Testis (tissue), 3 donors: ENCODE results near the gene LNPEP. TPM values are rescaled to one million over a fixed set of nuclear protein-coding genes. Genes with fewer than 3 reads are reported as not detected.

Source experiments
- DNase-seq: peaks from one replicate; pipeline ENCODE4 v3.0.0-alpha.2; 2019
- H3K27ac ChIP-seq, 2 donors: fragments of 200-600 bp; sonication (generic); one replicate each; pipeline ENCODE4 v1.5.1; 2019
- H3K27me3 ChIP-seq: fragments of 200-600 bp; sonication (generic); one replicate; pipeline ENCODE4 v1.5.1; 2019
- H3K36me3 ChIP-seq: fragments of 200-600 bp; sonication (generic); one replicate; pipeline ENCODE4 v1.5.1; 2017; ENCODE audit warnings: low read depth; ENCODE audit errors: missing control alignments
- H3K4me1 ChIP-seq: fragments of 200-600 bp; sonication (generic); one replicate; pipeline ENCODE4 v1.5.1; 2019
- H3K4me3 ChIP-seq, 2 donors: fragments of 200-600 bp; sonication (generic); one replicate each; pipeline ENCODE4 v1.5.1; 2017 to 2019
- H3K9me3 ChIP-seq: fragments of 200-600 bp; sonication (generic); one replicate; pipeline ENCODE4 v1.5.1; 2017
- CTCF ChIP-seq, 3 experiments: fragments of 450-650 bp in 2 of 3; fragments of 200-600 bp in 1 of 3; sonication (generic) in 1 of 3; IDR thresholded peaks; one replicate each; pipeline ENCODE4 v1.5.1; 2016 to 2019; ENCODE audit warnings: antibody characterized with exemption in 3 of 3, mild to moderate bottlenecking in 2 of 3, moderate library complexity in 1 of 3
- POLR2A ChIP-seq: fragments of 450-650 bp; IDR thresholded peaks from one replicate; pipeline ENCODE4 v1.6.1; 2017; ENCODE audit warnings: antibody characterized with exemption, mild to moderate bottlenecking, moderate library complexity
- WGBS, 2 donors: methylation state at CpG; one replicate each; pipeline ENCODE4 v1.1.5; 2018; 5-methylcytosine and 5-hydroxymethylcytosine counted together
- intact Hi-C: fragments of 100-400 bp; cut with DNase I; formaldehyde crosslinking; loops from one replicate; pipeline ENCODE4 v1.15.1; 2023; ENCODE audit warnings: low total_unique reads
- polyA plus RNA-seq: library from polyadenylated mRNA; stranded (reverse); fragments of 350-450 nt; fragmentation: Illumina TruSeq; extraction: RNeasy Lipid Tissue Mini Kit (QIAGEN cat#74804); gene quantifications from one replicate; pipeline ENCODE4 v1.2.3, GENCODE V29; 2014; ENCODE audit warnings: low read depth, low replicate concordance; ENCODE audit not compliant: insufficient read depth
- total RNA-seq, 2 donors: library from RNA; depleted of rRNA; stranded (reverse); fragments of >200 nt; gene quantifications; one replicate each; pipeline ENCODE4 v1.2.3, GENCODE V29; 2016

LNPEP gene
- total and polyA plus RNA-seq, 3 donors from 2014 or later, result 10.9 to 33.1 (median 28.0) TPM

- no peak overlapping the region for H3K4me3 ChIP-seq
- H3K9me3 ChIP-seq, result no peaks in the 10 kb centered on the region
- WGBS, 2 donors, result 55 to 58% methylated on average over 2 of the region's 2 CpGs
- H3K27me3 ChIP-seq, result no peaks in the 10 kb centered on the region
- no peak overlapping the region for H3K27ac ChIP-seq
- intact Hi-C loops, result no loop called here
- DNase-seq, result no peak
- H3K4me1 ChIP-seq, result no peaks in the 10 kb centered on the region
- no peaks in the 10 kb centered on the region for H3K36me3 ChIP-seq
- TF ChIP-seq POLR2A, result no peak
- TF ChIP-seq CTCF (IDR thresholded peaks at IDR 0.05), result no peak
Observed at GRCh38 chr5:97072696-97073095, 136.8 kb downstream of the LNPEP start.

- intact Hi-C loops, result no loop called here
- Histone ChIP-seq H3K4me1 (no peaks in the 10 kb centered on the region), H3K27me3 (no peaks in the 10 kb centered on the region), H3K4me3 (no peak overlapping the region), H3K9me3 (no peaks in the 10 kb centered on the region), H3K36me3 (no peaks in the 10 kb centered on the region), H3K27ac (no peak overlapping the region)
- DNase-seq, result no peak
- 50 to 81% methylated on average over 3 of the region's 3 CpGs for WGBS, 2 donors
- TF ChIP-seq CTCF (IDR thresholded peaks at IDR 0.05), result no peak
- no peak for TF ChIP-seq POLR2A
Observed at GRCh38 chr5:97073420-97073819, 137.5 kb downstream of the LNPEP start.

GRCh38 chr5:97074859-97075489 is 139.1 kb downstream of the LNPEP start:
- H3K4me3 ChIP-seq, result no peak overlapping the region
- H3K27me3 ChIP-seq, result no peaks in the 10 kb centered on the region
- H3K4me1 ChIP-seq, result no peaks in the 10 kb centered on the region
- TF ChIP-seq CTCF (IDR thresholded peaks at IDR 0.05), result no peak
- TF ChIP-seq POLR2A, result no peak
- H3K27ac ChIP-seq, result no peak overlapping the region
- no peak for DNase-seq
- intact Hi-C loops, result no loop called here
- 83 to 85% methylated on average over 4 of the region's 4 CpGs for WGBS, 2 donors
- no peaks in the 10 kb centered on the region for H3K36me3 ChIP-seq
- H3K9me3 ChIP-seq, result no peaks in the 10 kb centered on the region

GRCh38 chr5:97075649-97076048 is 139.8 kb downstream of the LNPEP start:
- no peaks in the 10 kb centered on the region for H3K27me3 ChIP-seq
- H3K4me3 ChIP-seq, result no peak overlapping the region
- no peaks in the 10 kb centered on the region for H3K4me1 ChIP-seq
- H3K36me3 ChIP-seq, result no peaks in the 10 kb centered on the region
- 84 to 91% methylated on average over 5 of the region's 5 CpGs for WGBS, 2 donors
- TF ChIP-seq CTCF (IDR thresholded peaks at IDR 0.05), result no peak
- no peak for TF ChIP-seq POLR2A
- no peak for DNase-seq
- intact Hi-C loops, result no loop called here
- no peak overlapping the region for H3K27ac ChIP-seq
- H3K9me3 ChIP-seq, result no peaks in the 10 kb centered on the region

GRCh38 chr5:97076098-97076497 is 140.2 kb downstream of the LNPEP start:
- H3K9me3 ChIP-seq, result no peaks in the 10 kb centered on the region
- H3K4me1 ChIP-seq, result no peaks in the 10 kb centered on the region
- no peak overlapping the region for H3K4me3 ChIP-seq
- no peaks in the 10 kb centered on the region for H3K36me3 ChIP-seq
- TF ChIP-seq POLR2A (no peak), CTCF (IDR thresholded peaks at IDR 0.05) (no peak)
- intact Hi-C loops, result no loop called here
- H3K27me3 ChIP-seq, result no peaks in the 10 kb centered on the region
- no peak for DNase-seq
- H3K27ac ChIP-seq, result no peak overlapping the region
